Measurements from ENCODE around the gene MAP7D2.

DNA sequence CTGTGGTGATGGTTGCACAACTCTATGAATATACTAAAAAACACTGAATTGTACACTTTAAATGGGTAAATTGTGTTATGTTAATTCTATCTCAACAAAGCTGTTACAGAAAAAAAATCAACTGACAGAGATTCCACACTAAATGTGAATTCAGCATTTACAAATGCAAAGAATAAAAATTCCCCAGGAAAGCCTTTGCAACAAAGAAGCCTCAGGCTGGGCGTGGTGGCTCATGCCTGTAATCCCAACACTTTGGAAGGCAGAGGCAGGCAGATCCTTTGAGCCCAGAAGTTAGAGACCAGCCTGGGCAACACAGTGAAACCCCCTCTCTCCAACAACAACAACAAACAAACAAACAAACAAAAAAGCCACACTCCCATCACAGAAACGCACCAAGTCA is 134.8 kb downstream of the MAP7D2 start:
- TF ChIP-seq JUND (IDR thresholded peaks at IDR 0.05) (no peak), EZH2 (IDR thresholded peaks at IDR 0.05) (no peak), CTCF (IDR thresholded peaks at IDR 0.05 in 2 of 3, conservative IDR thresholded peaks at IDR 0.05 in 1 of 3; ENCODE audit: borderline replicate concordance in 1 of 3, insufficient read depth in 1 of 3, low read depth in 2 of 3, low read length in 2 of 3) (no peak), POLR2A (IDR thresholded peaks at IDR 0.05; ENCODE audit: borderline replicate concordance, extremely low read depth, insufficient read depth, insufficient read length) (no peak), POLR2AphosphoS5 (IDR thresholded peaks at IDR 0.05; ENCODE audit: low read depth, low read length) (no peak)

All from HCT116 (cell line).